B cell (primary cell): Measurements from ENCODE around the gene CRISPLD2. TPM values are rescaled to one million over a fixed set of nuclear protein-coding genes. Genes with fewer than 3 reads are reported as not detected.
A peak's percentile ranks its signal among the peaks of the same experiment; 100 is the strongest.

Experiments used
- ATAC-seq: fragments of 200-7000 bp; cut with Tn5 transposase; one replicate; pipeline ENCODE4 v1.10.0; 2021; ENCODE audit warnings: low read depth, mild to moderate bottlenecking, moderate number of reproducible peaks, moderate library complexity
- CTCF ChIA-PET: fragments of 350-600 bp; sonication (Branson Sonifier 250); formaldehyde crosslinking; loops from one replicate; lab custom pipeline; 2021; ENCODE audit warnings: antibody characterized with exemption, inconsistent platforms; lab: Charles Lee
- POLR2A ChIA-PET: fragments of 350-600 bp; sonication (Branson Sonifier 250); formaldehyde crosslinking; loops from one replicate; lab custom pipeline; 2021; ENCODE audit warnings: antibody characterized with exemption; lab: Charles Lee
- DNase-seq: peaks from one replicate; pipeline ENCODE4 v3.0.0; 2013
- H2AFZ ChIP-seq: 2 replicates; pipeline ENCODE4 v1.6.1; 2012; ENCODE audit warnings: mild to moderate bottlenecking, low read depth, low read length; ENCODE audit not compliant: insufficient read depth, poor library complexity, severe bottlenecking
- H3K27ac ChIP-seq, 2 donors: 1 replicate in 1 of 2; 2 replicates in 1 of 2; pipeline ENCODE4 v1.5.1; 2012 to 2013; ENCODE audit warnings: low read length in 2 of 2, mild to moderate bottlenecking in 2 of 2, moderate library complexity in 1 of 2
- H3K27me3 ChIP-seq, 4 experiments: fragments of 200-600 bp in 1 of 4; sonication (generic) in 1 of 4; replicated peaks in 1 of 4; 1 replicate in 2 of 4; 2 replicates in 2 of 4; pipeline versions ENCODE4 v1.6.1 to v1.7.0; 2013 to 2016; ENCODE audit warnings: low read length in 3 of 4, mild to moderate bottlenecking in 2 of 4, mixed read lengths in 1 of 4, moderate library complexity in 1 of 4; ENCODE audit not compliant: insufficient read depth in 4 of 4, control insufficient read depth in 3 of 4; ENCODE audit errors: control extremely low read depth in 1 of 4
- H3K36me3 ChIP-seq, 2 experiments: replicated peaks in 1 of 2; 1 replicate in 1 of 2; 2 replicates in 1 of 2; pipeline versions ENCODE4 v1.6.1 to v1.7.1; 2013; ENCODE audit warnings: low read length in 1 of 2; ENCODE audit not compliant: insufficient read depth in 2 of 2, control insufficient read depth in 1 of 2; ENCODE audit errors: control extremely low read depth in 1 of 2, extremely low read depth in 1 of 2
- H3K4me1 ChIP-seq, 2 donors: fragments of 200-600 bp in 1 of 2; sonication (generic) in 1 of 2; 1 replicate in 1 of 2; 2 replicates in 1 of 2; pipeline versions ENCODE4 v1.5.1 to v1.6.1; 2013 to 2017; ENCODE audit warnings: low read length in 2 of 2; ENCODE audit not compliant: control insufficient read depth in 2 of 2, insufficient read depth in 2 of 2
- H3K4me2 ChIP-seq: replicated peaks from 2 replicates; pipeline ENCODE3; 2012; ENCODE audit warnings: mild to moderate bottlenecking, low read depth, low read length; ENCODE audit not compliant: poor library complexity, severe bottlenecking
- H3K4me3 ChIP-seq, 5 experiments: fragments of 200-600 bp in 1 of 5; sonication (generic) in 1 of 5; 1 replicate in 3 of 5; 2 replicates in 2 of 5; pipeline versions ENCODE4 v1.5.1 to v1.7.0; 2011 to 2016; ENCODE audit warnings: low read length in 4 of 5, mild to moderate bottlenecking in 4 of 5, low read depth in 2 of 5, control low read depth in 1 of 5, moderate library complexity in 1 of 5; ENCODE audit not compliant: insufficient read depth in 1 of 5; ENCODE audit errors: control extremely low read depth in 1 of 5, extremely low read depth in 1 of 5
- H3K79me2 ChIP-seq: fragments of 200-600 bp; sonication (generic); one replicate; pipeline ENCODE4 v1.6.0; 2016; ENCODE audit warnings: low read length; ENCODE audit not compliant: control insufficient read depth, insufficient read depth
- H3K9ac ChIP-seq: fragments of 200-600 bp; sonication (generic); 2 replicates; pipeline ENCODE4 v1.6.1; 2017; ENCODE audit warnings: mild to moderate bottlenecking, low read length, moderate library complexity
- H3K9me3 ChIP-seq, 3 donors: one replicate each; pipeline versions ENCODE4 v1.6.1 to v1.7.1; 2013; ENCODE audit warnings: low read length in 2 of 3; ENCODE audit not compliant: control insufficient read depth in 2 of 3, insufficient read depth in 1 of 3; ENCODE audit errors: control extremely low read depth in 1 of 3
- H4K20me1 ChIP-seq: 2 replicates; pipeline ENCODE4 v1.6.0; 2012; ENCODE audit warnings: mild to moderate bottlenecking, low read length; ENCODE audit not compliant: insufficient read depth, control insufficient read depth, poor library complexity, severe bottlenecking
- H3K27ac Mint-ChIP-seq: one replicate; pipeline ENCODE4 v1.8.0; 2021; ENCODE audit warnings: mixed read lengths
- H3K27me3 Mint-ChIP-seq: one replicate; pipeline ENCODE4 v1.8.0; 2021; ENCODE audit warnings: mixed read lengths
- H3K4me1 Mint-ChIP-seq: one replicate; pipeline ENCODE4 v1.8.0; 2021; ENCODE audit warnings: mixed read lengths
- H3K4me3 Mint-ChIP-seq: one replicate; pipeline ENCODE4 v1.8.0; 2021; ENCODE audit warnings: mixed read lengths
- H3K9me3 Mint-ChIP-seq: one replicate; pipeline ENCODE4 v1.8.0; 2022; ENCODE audit warnings: mixed read lengths; ENCODE audit not compliant: insufficient read depth
- CTCF ChIP-seq: fragments of 200-600 bp; IDR thresholded peaks from one replicate; pipeline ENCODE4 v1.8.0; 2022; ENCODE audit warnings: antibody characterized with exemption, mild to moderate bottlenecking
- EZH2 ChIP-seq: IDR thresholded peaks from 2 replicates; pipeline ENCODE4 v1.6.1; 2012; ENCODE audit warnings: borderline replicate concordance, low read depth, mild to moderate bottlenecking, moderate library complexity, low read length; ENCODE audit not compliant: insufficient read depth, poor library complexity, severe bottlenecking
- WGBS: methylation state at CpG from one replicate; pipeline ENCODE4 v1.1.5; 2013; ENCODE audit warnings: missing lambda C conversion rate; ENCODE audit not compliant: insufficient coverage; 5-methylcytosine and 5-hydroxymethylcytosine counted together
- intact Hi-C: fragments of 100-400 bp; cut with micrococcal nuclease; formaldehyde crosslinking; loops from one replicate; pipeline ENCODE4 v1.10.0; 2022
- polyA plus RNA-seq: library from polyadenylated mRNA; depleted of rRNA; stranded (reverse); fragments of >200 nt; gene quantifications from 2 replicates; pipeline ENCODE4 v1.2.3, GENCODE V29; 2012
- total RNA-seq, 2 donors: library from RNA; stranded (reverse); fragments of 120-200 nt in 1 of 2; gene quantifications; 1 replicate in 1 of 2; 2 replicates in 1 of 2; pipeline versions ENCODE4 v1.2.3 to v1.2.4, GENCODE V29; 2013 to 2022

The CRISPLD2 gene
- total and polyA plus RNA-seq, 2 donors (not counting 1 experiment from before 2014, with no cell fraction given), result 0.25 to 0.37 TPM

- H3K9ac ChIP-seq, result no peak overlapping the region
- no peak overlapping the region for H3K4me3 Mint-ChIP-seq
- H3K27ac ChIP-seq, result no peak overlapping the region
- no peaks in the 10 kb centered on the region for H3K79me2 ChIP-seq
- ChIA-PET CTCF (no interaction called here), POLR2A (no interaction called here)
- H3K9me3 Mint-ChIP-seq, result no peaks in the 10 kb centered on the region
- peaks cover 0 to 6% of the 10 kb centered on the region in 2 donors for H3K4me1 ChIP-seq
- no peak overlapping the region for H3K27ac Mint-ChIP-seq
- peaks cover 0 to 11% (median 0%) of the 10 kb centered on the region in 4 experiments for H3K27me3 ChIP-seq
- ATAC-seq (no peak), DNase-seq (no peak)
- 87% methylated on average over 6 of the region's 6 CpGs for WGBS
- peaks cover 5% of the 10 kb centered on the region for H3K4me1 Mint-ChIP-seq
- peaks cover 0 to 2% (median 0%) of the 10 kb centered on the region in 3 donors for H3K9me3 ChIP-seq
- peaks cover 46% of the 10 kb centered on the region for H3K27me3 Mint-ChIP-seq
- H3K36me3 ChIP-seq, result no peaks in the 10 kb centered on the region
- no peak overlapping the region for H3K4me2 ChIP-seq
- TF ChIP-seq EZH2 (no peak), CTCF (no peak)
- intact Hi-C loops, result no loop called here
- no peak overlapping the region for H3K4me3 ChIP-seq
- no peaks in the 10 kb centered on the region for H4K20me1 ChIP-seq
- no peak overlapping the region for H2AFZ ChIP-seq
These were observed 64.4 kb downstream of the CRISPLD2 start for GRCh38 chr16:84884246-84884595.

GRCh38 chr16:84884596-84885341 lies 65.0 kb downstream of the CRISPLD2 start:
- Histone ChIP-seq H2AFZ (peak overlapping the region; percentile 22), H3K4me1 (peaks cover 0 to 6% of the 10 kb centered on the region in 2 donors)
- DNase-seq, result no peak

More at GRCh38 chr16:84884596-84885341, 65.0 kb downstream of the CRISPLD2 start:
- H3K4me3 ChIP-seq, result no peak overlapping the region
- no peak overlapping the region for H3K27ac ChIP-seq
- H3K79me2 ChIP-seq, result no peaks in the 10 kb centered on the region
- no peak overlapping the region for H3K27ac Mint-ChIP-seq
- H3K4me3 Mint-ChIP-seq, result no peak overlapping the region
- H3K4me2 ChIP-seq, result peak overlapping the region; percentile 8
- peaks cover 0 to 2% (median 0%) of the 10 kb centered on the region in 3 donors for H3K9me3 ChIP-seq
- ChIA-PET CTCF (no interaction called here), POLR2A (no interaction called here)
- ATAC-seq, result no peak
- H3K27me3 ChIP-seq, result peaks cover 0 to 11% (median 0%) of the 10 kb centered on the region in 4 experiments
- H3K9me3 Mint-ChIP-seq, result no peaks in the 10 kb centered on the region
- WGBS, result 41% methylated on average over 24 of the region's 25 CpGs
- TF ChIP-seq EZH2 (no peak), CTCF (no peak)
- no peaks in the 10 kb centered on the region for H4K20me1 ChIP-seq
- H3K27me3 Mint-ChIP-seq, result peaks cover 47% of the 10 kb centered on the region
- intact Hi-C loops, result no loop called here
- no peaks in the 10 kb centered on the region for H3K36me3 ChIP-seq
- H3K9ac ChIP-seq, result no peak overlapping the region
- H3K4me1 Mint-ChIP-seq, result peaks cover 5% of the 10 kb centered on the region
